ENCODE data around the gene GNG12. TPM values are rescaled to one million over a fixed set of nuclear protein-coding genes. Genes with fewer than 3 reads are reported as not detected.

Gene GNG12
- total RNA-seq, 1 donor from 2014 or later: 21.2 TPM

GRCh38 chr1:67716800-67717199, 116.5 kb downstream of the GNG12 start:
- FAIRE-seq: no peak
- no peak for DNase-seq (ENCODE audit: low spot score in 2 of 2)

GRCh38 chr1:67715819-67716218, 117.4 kb downstream of the GNG12 start:
- DNase-seq (ENCODE audit: low spot score in 2 of 2): no peak
- FAIRE-seq: no peak

GRCh38 chr1:67713057-67713846, 120.0 kb downstream of the GNG12 start:
- no peak for FAIRE-seq
- no peak for DNase-seq (ENCODE audit: low spot score in 2 of 2)

- FAIRE-seq (no peak), DNase-seq (ENCODE audit: low spot score in 2 of 2) (no peak)
Measured at GRCh38 chr1:67711855-67712212, 121.4 kb downstream of the GNG12 start.

- DNase-seq (ENCODE audit: low spot score in 2 of 2) (no peak), FAIRE-seq (no peak)
Measured at GRCh38 chr1:67711158-67711854, 122.0 kb downstream of the GNG12 start.

GRCh38 chr1:67710417-67710816, 122.8 kb downstream of the GNG12 start:
- DNase-seq (ENCODE audit: low spot score in 2 of 2) (no peak), FAIRE-seq (no peak)

GRCh38 chr1:67708606-67709005, 124.7 kb downstream of the GNG12 start:
- no peak for FAIRE-seq
- DNase-seq (ENCODE audit: low spot score in 2 of 2): no peak

- FAIRE-seq (no peak), DNase-seq (ENCODE audit: low spot score in 2 of 2) (no peak)
Measured at GRCh38 chr1:67705735-67706453, 127.4 kb downstream of the GNG12 start.

- no peak for FAIRE-seq
Measured at GRCh38 chr1:67704351-67704750, 128.9 kb downstream of the GNG12 start.

GRCh38 chr1:67701876-67702275, 131.4 kb downstream of the GNG12 start:
- FAIRE-seq: no peak

More at GRCh38 chr1:67704351-67704750, 128.9 kb downstream of the GNG12 start:
- no peak for DNase-seq (ENCODE audit: low spot score in 2 of 2)

GRCh38 chr1:67700692-67701410, 132.4 kb downstream of the GNG12 start:
- FAIRE-seq (no peak), DNase-seq (ENCODE audit: low spot score in 2 of 2) (no peak)

More at GRCh38 chr1:67701876-67702275, 131.4 kb downstream of the GNG12 start:
- DNase-seq (ENCODE audit: low spot score in 2 of 2): no peak

GRCh38 chr1:67700220-67700619, 133.0 kb downstream of the GNG12 start:
- no peak for DNase-seq (ENCODE audit: low spot score in 2 of 2)
- FAIRE-seq: no peak

- DNase-seq (ENCODE audit: low spot score in 2 of 2) (no peak), FAIRE-seq (no peak)
Measured at GRCh38 chr1:67696708-67697107, 136.6 kb downstream of the GNG12 start.

GRCh38 chr1:67695963-67696362, 137.3 kb downstream of the GNG12 start:
- no peak for FAIRE-seq

GRCh38 chr1:67691712-67692111, 141.6 kb downstream of the GNG12 start:
- no peak for FAIRE-seq
- no peak for DNase-seq (ENCODE audit: low spot score in 2 of 2)

More at GRCh38 chr1:67695963-67696362, 137.3 kb downstream of the GNG12 start:
- no peak for DNase-seq (ENCODE audit: low spot score in 2 of 2)

GRCh38 chr1:67690411-67690810, 142.9 kb downstream of the GNG12 start:
- no peak for FAIRE-seq

GRCh38 chr1:67690018-67690363, 143.3 kb downstream of the GNG12 start:
- no peak for DNase-seq (ENCODE audit: low spot score in 2 of 2)
- no peak for FAIRE-seq

More at GRCh38 chr1:67690411-67690810, 142.9 kb downstream of the GNG12 start:
- no peak for DNase-seq (ENCODE audit: low spot score in 2 of 2)

GRCh38 chr1:67689267-67690017, 143.8 kb downstream of the GNG12 start:
- DNase-seq (ENCODE audit: low spot score in 2 of 2) (no peak), FAIRE-seq (no peak)

GRCh38 chr1:67688526-67689219, 144.6 kb downstream of the GNG12 start:
- FAIRE-seq (no peak), DNase-seq (ENCODE audit: low spot score in 2 of 2) (no peak)

All from frontal cortex (tissue), 4 donors.